Measurements from ENCODE around the gene FGGY.

Gene FGGY

GRCh38 chr1:59418363-59419144, 121.7 kb downstream of the FGGY start:
- no peak for DNase-seq

DNA sequence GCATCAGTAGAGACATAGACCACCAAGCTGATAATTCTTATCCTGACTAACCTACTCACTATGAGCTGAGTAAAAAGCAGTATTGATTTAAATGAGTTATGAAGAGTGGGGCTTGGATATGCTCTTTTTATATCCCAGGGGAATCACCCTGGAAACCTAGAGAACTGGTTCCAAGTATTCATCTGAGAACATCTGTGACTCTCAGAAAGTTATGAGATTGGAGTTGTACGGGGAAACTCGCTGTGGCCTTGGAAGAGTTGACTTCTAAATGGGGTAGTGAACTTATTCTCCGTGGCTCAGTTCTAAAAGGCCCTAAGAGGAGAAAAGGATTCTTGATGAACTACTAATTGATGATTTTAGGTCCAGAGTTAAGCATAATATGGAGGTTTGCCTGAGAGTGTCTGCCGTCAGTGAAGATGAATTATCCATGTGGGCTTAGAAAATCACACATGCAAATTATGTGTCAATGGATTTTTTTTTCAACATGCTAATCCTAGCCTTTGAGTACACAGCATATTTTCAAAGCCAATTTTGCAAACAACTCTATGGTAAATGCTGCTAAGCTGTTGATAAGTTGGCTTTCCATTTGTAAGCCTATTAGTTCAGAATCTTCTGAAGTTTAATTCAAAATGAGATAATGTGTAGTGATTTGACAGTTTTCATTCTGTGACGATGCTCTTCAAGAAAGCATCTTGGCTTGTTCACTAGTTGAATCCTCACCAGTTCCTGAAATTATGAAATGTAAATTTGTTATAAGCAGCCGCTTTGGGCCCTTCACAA, 122.7 kb downstream of the FGGY start:
- DNase-seq = no peak

DNA sequence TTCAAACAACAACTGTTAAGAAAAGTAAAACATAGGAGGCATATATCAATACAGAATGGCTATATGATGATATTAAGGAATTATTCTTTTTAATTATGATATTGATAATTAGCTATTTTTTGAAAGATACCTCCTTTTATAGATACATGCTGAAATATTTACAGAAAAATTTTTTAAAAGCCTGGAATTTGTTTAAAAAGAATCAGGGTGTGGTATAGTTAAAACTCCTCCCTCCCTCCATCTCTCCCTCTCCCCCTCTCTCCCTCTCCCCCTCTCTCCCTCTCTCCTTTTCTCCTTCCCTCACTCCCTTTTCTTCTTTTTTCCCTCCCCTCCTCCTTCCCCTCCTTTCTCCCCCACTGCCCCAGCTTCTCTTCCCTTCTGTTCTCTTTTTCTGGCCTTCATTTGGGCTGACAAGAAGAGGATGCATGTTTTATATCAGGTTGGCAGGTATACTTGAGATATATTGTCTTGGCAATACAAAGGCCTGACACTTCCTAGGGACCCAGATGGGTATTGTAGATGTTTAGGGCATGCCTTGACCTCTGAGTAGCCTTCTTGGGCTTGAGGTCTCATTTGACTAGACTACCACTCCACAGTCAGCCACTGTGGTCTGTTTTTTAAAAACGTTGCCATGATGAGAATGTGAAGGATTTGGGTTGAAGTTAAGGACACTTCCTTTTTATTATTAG, 124.5 kb downstream of the FGGY start:
- DNase-seq = no peak

DNA sequence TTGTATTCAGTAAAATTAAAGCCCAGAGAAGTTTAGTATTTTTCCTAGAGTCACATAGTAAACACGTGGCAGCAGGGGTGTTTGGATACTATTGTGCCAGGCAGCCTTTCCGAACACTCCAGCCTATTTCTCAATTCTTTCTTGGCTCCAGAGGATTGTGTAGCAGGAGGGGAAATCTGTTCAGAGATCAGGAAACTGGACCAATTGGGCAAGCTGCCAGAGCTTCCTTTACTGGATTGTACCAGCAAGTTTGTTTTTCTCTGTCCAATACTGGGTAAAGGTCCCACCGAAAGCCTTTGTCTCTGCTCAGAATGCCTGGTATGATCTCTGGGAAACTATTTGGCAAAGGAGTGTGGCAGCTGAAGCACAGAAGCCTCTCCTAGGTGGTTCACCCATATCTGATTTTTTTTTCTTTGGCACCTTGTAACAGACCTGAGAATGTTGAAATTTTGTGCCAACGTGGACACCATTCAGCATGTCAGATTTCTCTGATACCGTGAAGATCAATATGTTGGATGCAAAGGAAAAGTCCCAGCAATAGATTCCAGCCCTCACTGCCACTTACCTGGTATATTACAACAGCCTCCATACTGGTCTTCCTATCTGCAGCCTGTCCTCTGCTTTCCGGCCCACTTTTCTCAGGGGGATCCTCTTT, 126.2 kb downstream of the FGGY start:
- DNase-seq = no peak

DNA sequence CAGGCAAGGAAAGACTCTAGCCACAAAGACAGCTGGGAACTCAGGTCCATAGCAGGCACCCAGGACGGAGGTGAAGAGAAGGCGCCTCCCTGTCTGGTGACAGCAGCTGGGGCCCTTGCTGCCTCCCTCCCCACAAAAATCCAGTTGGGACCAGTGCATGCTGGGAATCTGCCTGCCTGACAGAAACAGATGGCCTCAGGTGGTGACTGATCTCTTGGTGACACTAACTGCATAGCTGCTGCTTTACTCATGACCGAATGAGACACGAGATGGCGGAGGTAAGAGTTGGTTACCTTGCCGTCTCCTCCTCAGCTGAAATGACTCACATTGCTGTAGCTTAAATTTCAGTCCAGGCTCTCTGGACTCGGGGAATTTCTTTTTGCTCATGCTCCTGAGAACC, 130.3 kb downstream of the FGGY start:
- no peak for DNase-seq

DNA sequence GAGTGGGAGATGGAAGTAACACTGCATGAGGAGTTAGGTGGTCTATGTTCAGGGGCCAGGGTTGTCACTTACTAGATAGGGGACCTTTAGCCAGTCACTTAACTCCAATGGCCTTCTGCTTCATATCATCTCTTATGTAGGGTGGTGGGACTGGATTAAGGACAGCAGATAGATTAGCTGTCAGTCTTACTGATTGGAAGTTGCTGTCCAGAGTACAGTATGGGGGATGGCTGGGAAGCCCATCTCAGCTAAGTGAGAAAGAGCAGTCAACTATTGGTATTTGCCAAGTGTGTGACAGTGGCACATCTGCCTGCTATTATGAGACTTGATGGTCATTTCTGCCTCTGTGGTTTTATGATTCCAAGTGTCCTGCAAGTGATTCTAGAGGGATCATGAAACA, 130.9 kb downstream of the FGGY start:
- DNase-seq = no peak

DNA sequence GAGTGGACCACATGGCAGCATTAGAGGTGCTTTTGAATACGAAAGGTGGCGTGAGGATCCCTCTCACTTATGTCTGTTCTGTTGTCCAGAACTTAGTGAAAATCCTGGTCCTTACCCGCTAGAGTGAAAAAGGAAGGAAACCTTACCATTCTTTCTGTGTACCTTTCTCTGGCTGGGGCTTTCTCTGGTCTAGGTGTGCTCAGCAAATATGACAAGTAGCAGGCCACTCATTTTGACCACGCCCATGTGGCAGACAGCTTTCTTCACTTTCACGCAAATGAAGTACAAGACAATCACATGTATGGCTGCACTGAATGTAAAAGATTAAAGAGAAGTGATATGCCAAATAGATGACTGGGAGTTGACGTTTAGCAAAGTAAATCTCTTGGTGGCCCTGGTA, 131.9 kb downstream of the FGGY start:
- no peak for DNase-seq

- DNase-seq = no peak
These were observed 132.8 kb downstream of the FGGY start for GRCh38 chr1:59429656-59430055.

- no peak for DNase-seq
These were observed 134.8 kb downstream of the FGGY start for GRCh38 chr1:59431566-59432294.

- no peak for DNase-seq
These were observed 135.9 kb downstream of the FGGY start for GRCh38 chr1:59432531-59433439.

DNA sequence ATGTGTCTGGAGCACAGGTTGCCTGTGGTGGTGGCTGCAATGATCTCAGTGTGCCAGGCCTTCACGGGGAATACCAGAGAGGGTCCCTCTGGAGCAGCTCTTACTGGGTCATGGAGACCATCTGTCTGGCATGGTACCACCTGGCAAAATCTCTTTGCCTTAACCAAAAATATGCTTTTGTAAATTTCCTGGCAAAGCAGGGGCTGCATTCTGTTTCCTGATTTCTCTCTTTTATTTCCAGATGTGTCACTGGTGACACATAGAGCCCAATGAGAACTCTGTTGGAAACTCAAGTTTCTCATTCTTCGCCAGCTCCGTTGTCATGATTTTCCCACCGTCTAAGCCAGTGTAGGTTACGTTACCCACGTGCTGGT, 136.5 kb downstream of the FGGY start:
- no peak for DNase-seq

DNA sequence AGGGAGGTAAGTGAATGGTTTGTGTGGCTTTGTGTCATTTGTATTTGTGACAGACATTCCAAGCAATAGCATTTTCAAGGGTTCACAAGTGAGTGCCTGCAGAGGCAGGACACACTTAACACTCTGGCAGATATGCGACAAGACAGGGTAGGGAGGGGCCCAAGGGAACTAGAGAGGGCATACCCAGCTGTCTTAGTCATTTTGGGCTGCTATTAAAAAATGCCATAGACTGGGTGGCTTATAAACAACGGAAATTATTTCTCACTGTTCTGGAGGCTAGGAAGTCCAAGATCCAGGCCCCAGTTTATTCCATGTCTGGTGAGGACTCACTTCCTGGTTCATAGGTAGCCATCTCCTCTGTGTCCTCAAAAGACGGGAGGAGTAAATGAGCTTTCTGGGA, 137.4 kb downstream of the FGGY start:
- DNase-seq = no peak

- no peak for DNase-seq
These were observed 139.7 kb downstream of the FGGY start for GRCh38 chr1:59436637-59437036.

DNA sequence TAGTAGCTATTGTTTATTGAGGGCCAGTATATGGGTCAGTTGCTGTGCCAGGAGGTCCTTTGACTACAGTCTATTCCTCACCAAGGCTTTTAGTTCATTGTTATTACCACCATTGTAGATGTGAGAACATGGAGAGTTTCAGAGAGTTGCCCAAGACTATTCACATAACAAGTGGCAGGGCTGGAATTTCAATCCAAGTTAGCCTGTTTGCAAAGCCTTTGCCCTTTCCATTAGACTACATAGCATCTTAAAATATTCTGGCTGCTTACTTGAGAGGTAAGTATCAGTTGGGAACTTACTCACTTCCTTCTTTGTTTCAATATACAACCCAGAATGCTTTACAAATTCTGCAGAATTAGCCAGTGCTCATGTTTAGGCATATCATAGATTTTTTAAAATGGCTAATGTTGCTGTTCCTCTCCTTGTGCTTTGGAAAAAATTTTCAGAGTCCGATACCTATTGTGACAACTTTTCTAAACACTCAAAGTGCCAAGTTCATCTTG, 141.2 kb downstream of the FGGY start:
- no peak for DNase-seq

DNA sequence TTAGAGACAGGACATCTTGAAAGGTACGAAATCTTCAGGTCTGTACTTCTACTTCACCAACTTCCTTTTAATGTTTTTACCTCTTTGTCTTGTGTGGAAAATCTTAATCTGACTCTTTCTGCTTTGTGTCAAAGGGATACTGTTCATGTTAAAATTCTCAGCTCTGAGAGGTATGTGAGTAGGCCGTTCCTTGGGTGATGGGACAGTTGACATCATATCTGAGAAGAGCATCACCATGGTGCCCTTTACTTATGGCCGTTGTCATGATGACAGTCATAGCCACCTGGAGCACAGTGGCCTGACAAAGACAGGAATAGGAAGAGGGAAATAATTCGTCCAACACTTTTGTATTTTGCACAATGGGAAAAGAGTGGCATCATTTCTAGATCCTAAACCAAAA, 145.6 kb downstream of the FGGY start:
- no peak for DNase-seq

- DNase-seq = no peak
These were observed 146.4 kb downstream of the FGGY start for GRCh38 chr1:59443310-59443709.

GRCh38 chr1:59444520-59444919, 147.6 kb downstream of the FGGY start:
- no peak for DNase-seq

DNA sequence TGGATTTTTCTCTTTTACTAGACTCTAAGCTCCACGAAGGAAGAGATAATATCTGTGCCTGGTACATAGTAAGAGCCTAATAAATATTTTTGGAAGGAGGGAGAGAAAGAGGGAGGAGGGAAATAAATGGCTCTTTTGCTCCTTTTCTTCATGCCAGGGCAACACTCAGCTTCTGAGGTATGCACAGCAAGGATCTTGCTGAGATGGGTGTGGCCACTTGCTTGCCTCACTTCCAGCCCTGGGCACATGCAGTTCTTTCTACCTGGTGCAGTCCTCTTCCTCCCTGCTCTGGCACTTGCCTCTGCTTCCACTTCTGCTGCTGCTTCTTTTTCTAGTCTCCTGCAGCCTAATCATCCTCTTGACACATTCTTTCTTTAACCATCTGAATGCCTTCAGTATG, 148.1 kb downstream of the FGGY start:
- no peak for DNase-seq

DNA sequence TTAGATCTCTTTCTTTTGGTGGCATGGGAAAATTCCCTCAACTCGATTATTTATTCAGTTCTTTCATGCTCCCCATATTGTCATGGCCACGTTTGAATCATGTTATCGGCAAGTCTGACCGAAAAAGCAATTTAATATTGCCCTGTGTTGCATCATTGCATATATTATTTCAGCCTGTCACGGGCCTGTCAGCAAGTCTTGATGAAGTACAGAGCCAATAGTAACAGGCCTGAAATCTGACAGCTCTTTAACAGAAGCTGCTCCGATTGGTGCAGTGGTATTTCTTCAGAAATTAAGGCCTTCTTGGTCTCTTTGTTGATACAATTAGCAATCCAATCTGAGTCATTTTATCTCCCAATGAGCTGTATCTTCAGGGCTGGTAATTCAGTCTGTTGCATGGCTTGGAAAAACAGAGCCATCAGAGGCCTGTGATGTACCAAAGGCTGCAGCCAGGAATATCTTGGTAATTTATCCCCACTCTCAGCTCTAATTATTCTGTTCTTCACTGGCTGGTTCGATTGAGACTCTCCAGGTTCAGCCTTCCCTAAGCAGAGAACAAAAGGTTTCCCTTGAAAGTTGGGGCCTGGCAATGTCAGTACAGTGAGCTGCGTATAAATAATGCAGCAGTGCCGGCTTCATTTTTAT, 149.5 kb downstream of the FGGY start:
- no peak for DNase-seq

- no peak for DNase-seq
These were observed 155.1 kb downstream of the FGGY start for GRCh38 chr1:59452026-59452425.

GRCh38 chr1:59452559-59452958, 155.7 kb downstream of the FGGY start:
- no peak for DNase-seq
